Measurements from ENCODE around the gene GFPT1. TPM values are rescaled to one million over a fixed set of nuclear protein-coding genes. Genes with fewer than 3 reads are reported as not detected.

The GFPT1 gene
- total and polyA plus RNA-seq, 2 experiments from 2014 or later = 60.8 to 62.0 TPM

DNA sequence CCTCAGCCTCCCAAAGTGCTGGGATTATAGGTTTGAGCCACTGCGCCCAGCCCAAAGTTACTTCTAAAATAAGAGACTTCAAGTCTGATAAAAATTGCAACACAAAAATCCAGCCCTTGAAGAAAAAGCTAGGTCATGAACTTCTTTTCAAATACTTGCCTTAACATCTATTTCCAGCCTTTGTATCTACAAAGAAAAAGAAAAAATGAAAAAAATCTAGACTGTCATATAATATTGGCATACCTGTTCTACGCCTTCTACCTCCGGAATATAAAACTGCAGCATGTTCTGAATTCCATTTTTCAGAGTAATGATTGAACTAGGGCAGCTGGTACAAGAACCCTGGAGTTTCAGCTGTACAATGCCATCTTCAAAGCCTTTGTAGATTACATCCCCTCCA, 13.1 kb upstream of the GFPT1 start (continued):
- TF ChIP-seq, protein P1, sequence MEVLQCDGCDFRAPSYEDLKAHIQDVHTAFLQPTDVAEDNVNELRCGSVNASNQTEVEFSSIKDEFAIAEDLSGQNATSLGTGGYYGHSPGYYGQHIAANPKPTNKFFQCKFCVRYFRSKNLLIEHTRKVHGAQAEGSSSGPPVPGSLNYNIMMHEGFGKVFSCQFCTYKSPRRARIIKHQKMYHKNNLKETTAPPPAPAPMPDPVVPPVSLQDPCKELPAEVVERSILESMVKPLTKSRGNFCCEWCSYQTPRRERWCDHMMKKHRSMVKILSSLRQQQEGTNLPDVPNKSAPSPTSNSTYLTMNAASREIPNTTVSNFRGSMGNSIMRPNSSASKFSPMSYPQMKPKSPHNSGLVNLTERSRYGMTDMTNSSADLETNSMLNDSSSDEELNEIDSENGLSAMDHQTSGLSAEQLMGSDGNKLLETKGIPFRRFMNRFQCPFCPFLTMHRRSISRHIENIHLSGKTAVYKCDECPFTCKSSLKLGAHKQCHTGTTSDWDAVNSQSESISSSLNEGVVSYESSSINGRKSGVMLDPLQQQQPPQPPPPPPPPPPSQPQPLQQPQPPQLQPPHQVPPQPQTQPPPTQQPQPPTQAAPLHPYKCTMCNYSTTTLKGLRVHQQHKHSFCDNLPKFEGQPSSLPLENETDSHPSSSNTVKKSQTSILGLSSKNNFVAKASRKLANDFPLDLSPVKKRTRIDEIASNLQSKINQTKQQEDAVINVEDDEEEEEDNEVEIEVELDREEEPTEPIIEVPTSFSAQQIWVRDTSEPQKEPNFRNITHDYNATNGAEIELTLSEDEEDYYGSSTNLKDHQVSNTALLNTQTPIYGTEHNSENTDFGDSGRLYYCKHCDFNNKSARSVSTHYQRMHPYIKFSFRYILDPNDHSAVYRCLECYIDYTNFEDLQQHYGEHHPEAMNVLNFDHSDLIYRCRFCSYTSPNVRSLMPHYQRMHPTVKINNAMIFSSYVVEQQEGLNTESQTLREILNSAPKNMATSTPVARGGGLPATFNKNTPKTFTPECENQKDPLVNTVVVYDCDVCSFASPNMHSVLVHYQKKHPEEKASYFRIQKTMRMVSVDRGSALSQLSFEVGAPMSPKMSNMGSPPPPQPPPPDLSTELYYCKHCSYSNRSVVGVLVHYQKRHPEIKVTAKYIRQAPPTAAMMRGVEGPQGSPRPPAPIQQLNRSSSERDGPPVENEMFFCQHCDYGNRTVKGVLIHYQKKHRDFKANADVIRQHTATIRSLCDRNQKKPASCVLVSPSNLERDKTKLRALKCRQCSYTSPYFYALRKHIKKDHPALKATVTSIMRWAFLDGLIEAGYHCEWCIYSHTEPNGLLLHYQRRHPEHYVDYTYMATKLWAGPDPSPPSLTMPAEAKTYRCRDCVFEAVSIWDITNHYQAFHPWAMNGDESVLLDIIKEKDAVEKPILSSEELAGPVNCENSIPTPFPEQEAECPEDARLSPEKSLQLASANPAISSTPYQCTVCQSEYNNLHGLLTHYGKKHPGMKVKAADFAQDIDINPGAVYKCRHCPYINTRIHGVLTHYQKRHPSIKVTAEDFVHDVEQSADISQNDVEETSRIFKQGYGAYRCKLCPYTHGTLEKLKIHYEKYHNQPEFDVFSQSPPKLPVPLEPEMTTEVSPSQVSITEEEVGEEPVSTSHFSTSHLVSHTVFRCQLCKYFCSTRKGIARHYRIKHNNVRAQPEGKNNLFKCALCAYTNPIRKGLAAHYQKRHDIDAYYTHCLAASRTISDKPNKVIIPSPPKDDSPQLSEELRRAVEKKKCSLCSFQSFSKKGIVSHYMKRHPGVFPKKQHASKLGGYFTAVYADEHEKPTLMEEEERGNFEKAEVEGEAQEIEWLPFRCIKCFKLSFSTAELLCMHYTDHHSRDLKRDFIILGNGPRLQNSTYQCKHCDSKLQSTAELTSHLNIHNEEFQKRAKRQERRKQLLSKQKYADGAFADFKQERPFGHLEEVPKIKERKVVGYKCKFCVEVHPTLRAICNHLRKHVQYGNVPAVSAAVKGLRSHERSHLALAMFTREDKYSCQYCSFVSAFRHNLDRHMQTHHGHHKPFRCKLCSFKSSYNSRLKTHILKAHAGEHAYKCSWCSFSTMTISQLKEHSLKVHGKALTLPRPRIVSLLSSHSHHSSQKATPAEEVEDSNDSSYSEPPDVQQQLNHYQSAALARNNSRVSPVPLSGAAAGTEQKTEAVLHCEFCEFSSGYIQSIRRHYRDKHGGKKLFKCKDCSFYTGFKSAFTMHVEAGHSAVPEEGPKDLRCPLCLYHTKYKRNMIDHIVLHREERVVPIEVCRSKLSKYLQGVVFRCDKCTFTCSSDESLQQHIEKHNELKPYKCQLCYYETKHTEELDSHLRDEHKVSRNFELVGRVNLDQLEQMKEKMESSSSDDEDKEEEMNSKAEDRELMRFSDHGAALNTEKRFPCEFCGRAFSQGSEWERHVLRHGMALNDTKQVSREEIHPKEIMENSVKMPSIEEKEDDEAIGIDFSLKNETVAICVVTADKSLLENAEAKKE (CRISPR knock-in tag; IDR thresholded peaks at IDR 0.05) = no peak
- TF ChIP-seq, protein P2, sequence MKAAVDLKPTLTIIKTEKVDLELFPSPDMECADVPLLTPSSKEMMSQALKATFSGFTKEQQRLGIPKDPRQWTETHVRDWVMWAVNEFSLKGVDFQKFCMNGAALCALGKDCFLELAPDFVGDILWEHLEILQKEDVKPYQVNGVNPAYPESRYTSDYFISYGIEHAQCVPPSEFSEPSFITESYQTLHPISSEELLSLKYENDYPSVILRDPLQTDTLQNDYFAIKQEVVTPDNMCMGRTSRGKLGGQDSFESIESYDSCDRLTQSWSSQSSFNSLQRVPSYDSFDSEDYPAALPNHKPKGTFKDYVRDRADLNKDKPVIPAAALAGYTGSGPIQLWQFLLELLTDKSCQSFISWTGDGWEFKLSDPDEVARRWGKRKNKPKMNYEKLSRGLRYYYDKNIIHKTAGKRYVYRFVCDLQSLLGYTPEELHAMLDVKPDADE (IDR thresholded peaks at IDR 0.05) = no peak
- no peak for TF ChIP-seq NANOG (IDR thresholded peaks at IDR 0.05; ENCODE audit: borderline replicate concordance)
- TF ChIP-seq, protein P3, sequence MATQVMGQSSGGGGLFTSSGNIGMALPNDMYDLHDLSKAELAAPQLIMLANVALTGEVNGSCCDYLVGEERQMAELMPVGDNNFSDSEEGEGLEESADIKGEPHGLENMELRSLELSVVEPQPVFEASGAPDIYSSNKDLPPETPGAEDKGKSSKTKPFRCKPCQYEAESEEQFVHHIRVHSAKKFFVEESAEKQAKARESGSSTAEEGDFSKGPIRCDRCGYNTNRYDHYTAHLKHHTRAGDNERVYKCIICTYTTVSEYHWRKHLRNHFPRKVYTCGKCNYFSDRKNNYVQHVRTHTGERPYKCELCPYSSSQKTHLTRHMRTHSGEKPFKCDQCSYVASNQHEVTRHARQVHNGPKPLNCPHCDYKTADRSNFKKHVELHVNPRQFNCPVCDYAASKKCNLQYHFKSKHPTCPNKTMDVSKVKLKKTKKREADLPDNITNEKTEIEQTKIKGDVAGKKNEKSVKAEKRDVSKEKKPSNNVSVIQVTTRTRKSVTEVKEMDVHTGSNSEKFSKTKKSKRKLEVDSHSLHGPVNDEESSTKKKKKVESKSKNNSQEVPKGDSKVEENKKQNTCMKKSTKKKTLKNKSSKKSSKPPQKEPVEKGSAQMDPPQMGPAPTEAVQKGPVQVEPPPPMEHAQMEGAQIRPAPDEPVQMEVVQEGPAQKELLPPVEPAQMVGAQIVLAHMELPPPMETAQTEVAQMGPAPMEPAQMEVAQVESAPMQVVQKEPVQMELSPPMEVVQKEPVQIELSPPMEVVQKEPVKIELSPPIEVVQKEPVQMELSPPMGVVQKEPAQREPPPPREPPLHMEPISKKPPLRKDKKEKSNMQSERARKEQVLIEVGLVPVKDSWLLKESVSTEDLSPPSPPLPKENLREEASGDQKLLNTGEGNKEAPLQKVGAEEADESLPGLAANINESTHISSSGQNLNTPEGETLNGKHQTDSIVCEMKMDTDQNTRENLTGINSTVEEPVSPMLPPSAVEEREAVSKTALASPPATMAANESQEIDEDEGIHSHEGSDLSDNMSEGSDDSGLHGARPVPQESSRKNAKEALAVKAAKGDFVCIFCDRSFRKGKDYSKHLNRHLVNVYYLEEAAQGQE (IDR thresholded peaks at IDR 0.05; ENCODE audit: unreplicated experiment) = no peak

DNA sequence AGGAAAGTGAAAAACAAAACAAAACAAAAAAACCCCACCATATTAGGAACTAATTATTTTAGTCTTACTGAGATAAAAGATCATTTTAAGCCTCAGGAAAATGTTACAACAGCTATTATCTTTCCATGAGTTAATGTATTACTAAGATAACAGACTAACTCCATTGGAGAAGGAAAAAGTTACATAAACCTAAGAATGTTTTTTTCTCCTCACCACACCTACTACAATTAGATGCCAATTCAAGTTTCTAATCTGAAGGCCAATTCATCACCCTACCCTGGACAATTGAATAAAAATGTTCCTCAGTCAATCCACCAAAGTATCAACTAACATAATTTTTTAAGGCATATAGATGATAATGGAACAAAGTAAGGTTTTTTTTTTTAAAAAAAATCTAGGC, 10.2 kb upstream of the GFPT1 start:
- no peak overlapping the region for H3K27ac Mint-ChIP-seq
- no peaks in the 10 kb centered on the region for H3K27me3 Mint-ChIP-seq (ENCODE audit: insufficient read depth, low read depth, poor library complexity)
- no peaks in the 10 kb centered on the region for H3K4me1 ChIP-seq (ENCODE audit: insufficient read depth)
- H3F3A ChIP-seq (replicated peaks; ENCODE audit: low read depth) = 0 out of 2 replicates have a peak, but pooled peaks cover 5% of the 10 kb centered on the region
- no peaks in the 10 kb centered on the region for H3K9me2 ChIP-seq (ENCODE audit: insufficient read depth)
- H3K4me2 ChIP-seq = no peak overlapping the region
- no peaks in the 10 kb centered on the region for H3K79me2 ChIP-seq (replicated peaks; ENCODE audit: insufficient read depth)
- H3K9me3 Mint-ChIP-seq = no peaks in the 10 kb centered on the region
- H3K36me3 Mint-ChIP-seq (ENCODE audit: low read depth) = peaks cover 18% of the 10 kb centered on the region
- no peaks in the 10 kb centered on the region for H3K4me1 Mint-ChIP-seq
- ATAC-seq = no peak
- H3K36me3 ChIP-seq (ENCODE audit: insufficient read depth) = no peaks in the 10 kb centered on the region
- no peak overlapping the region for H3K4me3 Mint-ChIP-seq
- no peak overlapping the region for H3K27ac ChIP-seq (ENCODE audit: low read depth)
- no peak overlapping the region for H3K4me3 ChIP-seq
- no peaks in the 10 kb centered on the region for H3K27me3 ChIP-seq (ENCODE audit: insufficient read depth)
- no peak for DNase-seq (ENCODE audit: low spot score)
- no peak overlapping the region for H2AFZ ChIP-seq
- H4K20me1 ChIP-seq (replicated peaks; ENCODE audit: insufficient read depth) = no peaks in the 10 kb centered on the region
- no peak for TF ChIP-seq STAT1 (IDR thresholded peaks at IDR 0.05; ENCODE audit: unreplicated experiment)
- no peak for TF ChIP-seq EZH2 (IDR thresholded peaks at IDR 0.05; ENCODE audit: low read depth, unreplicated experiment)
- no peak for TF ChIP-seq CREB1 (CRISPR knock-in tag; IDR thresholded peaks at IDR 0.05; ENCODE audit: low read depth)
- no peak for TF ChIP-seq POLR2AphosphoS5 (IDR thresholded peaks at IDR 0.05; ENCODE audit: low read depth)
- no peak for TF ChIP-seq ZNF114 (CRISPR knock-in tag; IDR thresholded peaks at IDR 0.05)
- TF ChIP-seq EZH2phosphoT487 (IDR thresholded peaks at IDR 0.05; ENCODE audit: unreplicated experiment) = no peak

Measured in GM23338 (cell line).